HEK293 (cell line): ENCODE data around the gene MGST3.

Experiments
- CTCF ChIA-PET: fragments of 350-600 bp; formaldehyde crosslinking; extraction: SDS; loops from one replicate; lab custom pipeline; 2021; ENCODE audit warnings: antibody characterized with exemption; lab: Yijun Ruan, JAX
- POLR2A ChIA-PET: fragments of 300-600 bp; formaldehyde crosslinking; extraction: SDS; loops from one replicate; lab custom pipeline; 2020; ENCODE audit warnings: antibody characterized with exemption, inconsistent platforms; lab: Yijun Ruan, JAX
- H3K27ac ChIP-seq: fragments of 200-500 bp; sonication (Bioruptor generic); 2 replicates; pipeline ENCODE4 v1.5.1; 2014; ENCODE audit warnings: low read depth, low read length, control low read depth, inconsistent platforms; ENCODE audit errors: extremely low read depth
- H3K36me3 ChIP-seq, 2 experiments: fragments of 200-500 bp in 1 of 2; sonication (Bioruptor generic) in 1 of 2; 1 replicate in 1 of 2; 2 replicates in 1 of 2; pipeline ENCODE4 v1.5.1; 2014 to 2017; ENCODE audit warnings: inconsistent platforms in 2 of 2, low read length in 2 of 2; ENCODE audit not compliant: control insufficient read depth in 2 of 2, insufficient read depth in 1 of 2
- H3K4me1 ChIP-seq: fragments of 200-500 bp; sonication (Bioruptor generic); 2 replicates; pipeline ENCODE4 v1.5.1; 2014; ENCODE audit warnings: mild to moderate bottlenecking, low read length, inconsistent platforms; ENCODE audit not compliant: control insufficient read depth, insufficient read depth
- H3K4me3 ChIP-seq: 2 replicates; pipeline ENCODE4 v1.5.1; 2011; ENCODE audit warnings: low read depth, mild to moderate bottlenecking, control low read depth, low read length, moderate library complexity
- H3K9me3 ChIP-seq: fragments of 200-500 bp; sonication (Bioruptor generic); 2 replicates; pipeline ENCODE4 v1.5.1; 2014; ENCODE audit warnings: low read depth, low read length, inconsistent platforms; ENCODE audit not compliant: control insufficient read depth, insufficient read depth
- BCL11B ChIP-seq: fragments of 450-650 bp; formaldehyde crosslinking; IDR thresholded peaks from 2 replicates; pipeline ENCODE4 v1.5.1; 2016; ENCODE audit warnings: low read depth, missing biosample characterization, missing genetic modification characterization
- GLI2 ChIP-seq: fragments of 450-650 bp; formaldehyde crosslinking; IDR thresholded peaks from 2 replicates; pipeline ENCODE4; 2017; ENCODE audit warnings: missing biosample characterization, missing genetic modification characterization, low read depth, borderline replicate concordance
- ZIC2 ChIP-seq: fragments of 450-650 bp; formaldehyde crosslinking; IDR thresholded peaks from 2 replicates; pipeline ENCODE4 v1.5.1; 2016; ENCODE audit warnings: missing biosample characterization, missing genetic modification characterization
- ZNF155 ChIP-seq: fragments of 450-650 bp; formaldehyde crosslinking; IDR thresholded peaks from 2 replicates; pipeline ENCODE4 v1.5.1; 2016; ENCODE audit warnings: missing biosample characterization, missing genetic modification characterization
- ZNF175 ChIP-seq: fragments of 450-650 bp; formaldehyde crosslinking; IDR thresholded peaks from 2 replicates; pipeline ENCODE4 v1.5.1; 2016; ENCODE audit warnings: missing biosample characterization, missing genetic modification characterization
- ZNF350 ChIP-seq: fragments of 450-650 bp; formaldehyde crosslinking; IDR thresholded peaks from 2 replicates; pipeline ENCODE4 v1.5.0; 2017; ENCODE audit warnings: missing biosample characterization, mild to moderate bottlenecking, missing genetic modification characterization
- ZNF426 ChIP-seq: fragments of 450-650 bp; formaldehyde crosslinking; IDR thresholded peaks from 2 replicates; pipeline ENCODE4 v1.5.1; 2017; ENCODE audit warnings: missing biosample characterization, missing genetic modification characterization, mild to moderate bottlenecking, inconsistent platforms, moderate library complexity
- ZNF501 ChIP-seq: fragments of 450-650 bp; formaldehyde crosslinking; IDR thresholded peaks from 2 replicates; pipeline ENCODE4 v1.5.1; 2016; ENCODE audit warnings: missing biosample characterization, missing genetic modification characterization
- ZNF521 ChIP-seq: fragments of 450-650 bp; formaldehyde crosslinking; IDR thresholded peaks from 2 replicates; pipeline ENCODE4 v1.5.1; 2017; ENCODE audit warnings: missing biosample characterization, mild to moderate bottlenecking, missing genetic modification characterization
- ZNF530 ChIP-seq: fragments of 450-650 bp; formaldehyde crosslinking; IDR thresholded peaks from 2 replicates; pipeline ENCODE4 v1.5.1; 2016; ENCODE audit warnings: low read depth, missing biosample characterization, missing genetic modification characterization
- ZNF624 ChIP-seq: fragments of 450-650 bp; formaldehyde crosslinking; IDR thresholded peaks from 2 replicates; pipeline ENCODE4 v1.5.1; 2017; ENCODE audit warnings: missing biosample characterization, missing genetic modification characterization
- ZNF654 ChIP-seq: fragments of 450-650 bp; formaldehyde crosslinking; IDR thresholded peaks from 2 replicates; pipeline ENCODE4 v1.5.1; 2016; ENCODE audit warnings: low read depth, missing biosample characterization, missing genetic modification characterization
- ZNF707 ChIP-seq: fragments of 450-650 bp; formaldehyde crosslinking; IDR thresholded peaks from 2 replicates; pipeline ENCODE4 v1.5.1; 2016; ENCODE audit warnings: missing biosample characterization, missing genetic modification characterization
- ZNF791 ChIP-seq: fragments of 450-650 bp; formaldehyde crosslinking; IDR thresholded peaks from 2 replicates; pipeline ENCODE4 v1.5.1; 2016; ENCODE audit warnings: missing biosample characterization, missing genetic modification characterization
- ZNF792 ChIP-seq: fragments of 450-650 bp; formaldehyde crosslinking; IDR thresholded peaks from 2 replicates; pipeline ENCODE4 v1.5.1; 2016; ENCODE audit warnings: missing biosample characterization, missing genetic modification characterization
- ZSCAN30 ChIP-seq: fragments of 450-650 bp; IDR thresholded peaks from 2 replicates; pipeline ENCODE4 v1.5.1; 2018; ENCODE audit warnings: missing biosample characterization, mild to moderate bottlenecking, missing genetic modification characterization, moderate library complexity
- TF ChIP-seq, protein P1 (sequence below): fragments of 450-650 bp; formaldehyde crosslinking; IDR thresholded peaks from 2 replicates; pipeline ENCODE4 v1.5.1; 2017; ENCODE audit warnings: missing biosample characterization, missing genetic modification characterization
- TF ChIP-seq, protein P2 (sequence below): fragments of 450-650 bp; formaldehyde crosslinking; IDR thresholded peaks from 2 replicates; pipeline ENCODE4 v1.5.1; 2016; ENCODE audit warnings: missing biosample characterization, missing genetic modification characterization
- TF ChIP-seq, protein P3 (sequence below): fragments of 450-650 bp; formaldehyde crosslinking; IDR thresholded peaks from 2 replicates; pipeline ENCODE4 v1.5.1; 2016; ENCODE audit warnings: missing biosample characterization, missing genetic modification characterization
- TF ChIP-seq, protein P4 (sequence below): fragments of 450-650 bp; formaldehyde crosslinking; IDR thresholded peaks from 2 replicates; pipeline ENCODE4 v1.5.1; 2016; ENCODE audit warnings: missing biosample characterization, missing genetic modification characterization
- TF ChIP-seq, protein P5 (sequence below): IDR thresholded peaks from 2 replicates; pipeline ENCODE4 v1.6.1; 2011; ENCODE audit warnings: mild to moderate bottlenecking, low read depth, low read length, borderline replicate concordance

Gene MGST3

DNA sequence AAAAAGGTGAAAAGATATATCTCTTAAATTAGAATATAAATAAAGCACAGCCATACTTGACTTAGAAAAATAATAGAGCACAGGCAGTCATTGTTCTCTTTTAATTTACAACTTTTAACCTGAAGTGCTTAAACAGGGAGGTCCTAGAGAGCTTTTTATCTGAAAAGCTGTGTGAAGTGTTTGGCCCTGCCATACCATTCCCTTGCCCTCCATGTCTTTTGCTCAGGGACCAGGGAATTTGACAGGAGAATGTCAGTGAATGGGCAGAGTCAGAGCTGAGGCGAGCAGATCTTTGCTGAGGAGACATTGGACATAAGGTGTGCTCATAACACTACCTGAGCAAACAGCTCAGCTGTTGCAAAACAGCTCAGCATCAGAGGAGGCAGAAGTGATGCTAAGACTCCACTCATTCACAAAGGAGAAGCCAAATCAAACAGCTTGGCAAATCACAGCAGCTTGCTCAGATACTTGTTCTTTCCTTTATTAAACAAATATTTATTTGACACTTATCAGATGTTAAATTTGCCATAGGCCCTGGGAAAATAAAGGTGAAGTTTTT is 14.9 kb upstream of the MGST3 start:
- H3K4me3 ChIP-seq = no peak overlapping the region
- ChIA-PET CTCF (interaction anchor here (0.5 to 0.7 kb wide), 2 partner anchors 249 to 486 kb away, joined by 3 read pairs; no protein-coding TSS in a partner anchor), POLR2A (no interaction called here)
- TF ChIP-seq ZNF707 (tag by site-specific recombination) (no peak), ZNF155 (tag by site-specific recombination) (no peak), ZNF175 (tag by site-specific recombination) (no peak), ZNF521 (no peak), BCL11B (tag by site-specific recombination) (no peak), ZNF426 (no peak), ZNF792 (tag by site-specific recombination) (no peak), ZNF501 (tag by site-specific recombination) (no peak), ZNF530 (tag by site-specific recombination) (no peak), ZNF350 (tag by site-specific recombination) (no peak)
- TF ChIP-seq, protein P1, sequence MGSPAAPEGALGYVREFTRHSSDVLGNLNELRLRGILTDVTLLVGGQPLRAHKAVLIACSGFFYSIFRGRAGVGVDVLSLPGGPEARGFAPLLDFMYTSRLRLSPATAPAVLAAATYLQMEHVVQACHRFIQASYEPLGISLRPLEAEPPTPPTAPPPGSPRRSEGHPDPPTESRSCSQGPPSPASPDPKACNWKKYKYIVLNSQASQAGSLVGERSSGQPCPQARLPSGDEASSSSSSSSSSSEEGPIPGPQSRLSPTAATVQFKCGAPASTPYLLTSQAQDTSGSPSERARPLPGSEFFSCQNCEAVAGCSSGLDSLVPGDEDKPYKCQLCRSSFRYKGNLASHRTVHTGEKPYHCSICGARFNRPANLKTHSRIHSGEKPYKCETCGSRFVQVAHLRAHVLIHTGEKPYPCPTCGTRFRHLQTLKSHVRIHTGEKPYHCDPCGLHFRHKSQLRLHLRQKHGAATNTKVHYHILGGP = no peak
- TF ChIP-seq, protein P2, sequence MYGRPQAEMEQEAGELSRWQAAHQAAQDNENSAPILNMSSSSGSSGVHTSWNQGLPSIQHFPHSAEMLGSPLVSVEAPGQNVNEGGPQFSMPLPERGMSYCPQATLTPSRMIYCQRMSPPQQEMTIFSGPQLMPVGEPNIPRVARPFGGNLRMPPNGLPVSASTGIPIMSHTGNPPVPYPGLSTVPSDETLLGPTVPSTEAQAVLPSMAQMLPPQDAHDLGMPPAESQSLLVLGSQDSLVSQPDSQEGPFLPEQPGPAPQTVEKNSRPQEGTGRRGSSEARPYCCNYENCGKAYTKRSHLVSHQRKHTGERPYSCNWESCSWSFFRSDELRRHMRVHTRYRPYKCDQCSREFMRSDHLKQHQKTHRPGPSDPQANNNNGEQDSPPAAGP (tag by site-specific recombination) = no peak
- TF ChIP-seq, protein P3, sequence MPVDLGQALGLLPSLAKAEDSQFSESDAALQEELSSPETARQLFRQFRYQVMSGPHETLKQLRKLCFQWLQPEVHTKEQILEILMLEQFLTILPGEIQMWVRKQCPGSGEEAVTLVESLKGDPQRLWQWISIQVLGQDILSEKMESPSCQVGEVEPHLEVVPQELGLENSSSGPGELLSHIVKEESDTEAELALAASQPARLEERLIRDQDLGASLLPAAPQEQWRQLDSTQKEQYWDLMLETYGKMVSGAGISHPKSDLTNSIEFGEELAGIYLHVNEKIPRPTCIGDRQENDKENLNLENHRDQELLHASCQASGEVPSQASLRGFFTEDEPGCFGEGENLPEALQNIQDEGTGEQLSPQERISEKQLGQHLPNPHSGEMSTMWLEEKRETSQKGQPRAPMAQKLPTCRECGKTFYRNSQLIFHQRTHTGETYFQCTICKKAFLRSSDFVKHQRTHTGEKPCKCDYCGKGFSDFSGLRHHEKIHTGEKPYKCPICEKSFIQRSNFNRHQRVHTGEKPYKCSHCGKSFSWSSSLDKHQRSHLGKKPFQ (tag by site-specific recombination) = no peak
- H3K27ac ChIP-seq = no peak overlapping the region
- no peaks in the 10 kb centered on the region for H3K4me1 ChIP-seq
- H3K36me3 ChIP-seq = no peaks in the 10 kb centered on the region
- H3K9me3 ChIP-seq = no peaks in the 10 kb centered on the region

DNA sequence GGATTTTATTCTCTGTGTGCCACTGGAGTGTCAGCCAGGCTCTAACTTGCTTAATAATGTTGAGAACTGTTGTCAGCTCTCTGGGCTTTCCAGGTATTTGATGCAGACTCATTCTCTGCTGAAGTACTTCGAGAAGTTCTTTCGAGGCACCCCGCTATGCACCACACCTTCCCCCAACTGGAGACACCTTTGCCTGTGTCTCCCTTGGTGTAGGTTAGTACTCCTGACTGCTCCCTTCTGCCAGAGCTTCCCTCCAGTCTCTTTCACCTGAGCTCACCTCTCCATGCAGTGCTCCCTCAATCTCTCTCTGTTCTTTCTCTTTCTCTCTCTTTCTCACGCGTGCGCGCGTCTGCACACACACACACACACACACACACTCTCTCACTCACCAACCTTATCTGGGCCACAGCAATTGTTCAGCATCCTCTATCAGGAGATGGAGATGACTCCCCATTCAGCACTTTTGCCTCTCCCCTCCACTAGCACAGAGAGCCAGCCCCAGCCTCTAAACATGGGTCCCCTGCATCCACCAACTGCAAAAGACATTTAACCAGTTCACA is 14.0 kb upstream of the MGST3 start:
- H3K36me3 ChIP-seq = no peaks in the 10 kb centered on the region
- H3K9me3 ChIP-seq = no peaks in the 10 kb centered on the region
- ChIA-PET CTCF (interaction anchor here (0.5 to 0.6 kb wide), 2 partner anchors 15 to 487 kb away, joined by 3 read pairs; no protein-coding TSS in a partner anchor), POLR2A (no interaction called here)
- no peak overlapping the region for H3K4me3 ChIP-seq
- no peak overlapping the region for H3K27ac ChIP-seq
- TF ChIP-seq ZNF530 (tag by site-specific recombination) (no peak), GLI2 (tag by site-specific recombination) (no peak), ZNF791 (no peak), ZNF624 (tag by site-specific recombination) (no peak), ZNF654 (tag by site-specific recombination) (no peak), ZIC2 (tag by site-specific recombination) (no peak), ZSCAN30 (tag by site-specific recombination) (no peak)
- TF ChIP-seq, protein P4, sequence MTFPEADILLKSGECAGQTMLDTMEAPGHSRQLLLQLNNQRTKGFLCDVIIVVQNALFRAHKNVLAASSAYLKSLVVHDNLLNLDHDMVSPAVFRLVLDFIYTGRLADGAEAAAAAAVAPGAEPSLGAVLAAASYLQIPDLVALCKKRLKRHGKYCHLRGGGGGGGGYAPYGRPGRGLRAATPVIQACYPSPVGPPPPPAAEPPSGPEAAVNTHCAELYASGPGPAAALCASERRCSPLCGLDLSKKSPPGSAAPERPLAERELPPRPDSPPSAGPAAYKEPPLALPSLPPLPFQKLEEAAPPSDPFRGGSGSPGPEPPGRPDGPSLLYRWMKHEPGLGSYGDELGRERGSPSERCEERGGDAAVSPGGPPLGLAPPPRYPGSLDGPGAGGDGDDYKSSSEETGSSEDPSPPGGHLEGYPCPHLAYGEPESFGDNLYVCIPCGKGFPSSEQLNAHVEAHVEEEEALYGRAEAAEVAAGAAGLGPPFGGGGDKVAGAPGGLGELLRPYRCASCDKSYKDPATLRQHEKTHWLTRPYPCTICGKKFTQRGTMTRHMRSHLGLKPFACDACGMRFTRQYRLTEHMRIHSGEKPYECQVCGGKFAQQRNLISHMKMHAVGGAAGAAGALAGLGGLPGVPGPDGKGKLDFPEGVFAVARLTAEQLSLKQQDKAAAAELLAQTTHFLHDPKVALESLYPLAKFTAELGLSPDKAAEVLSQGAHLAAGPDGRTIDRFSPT (tag by site-specific recombination) = no peak
- TF ChIP-seq, protein P5, sequence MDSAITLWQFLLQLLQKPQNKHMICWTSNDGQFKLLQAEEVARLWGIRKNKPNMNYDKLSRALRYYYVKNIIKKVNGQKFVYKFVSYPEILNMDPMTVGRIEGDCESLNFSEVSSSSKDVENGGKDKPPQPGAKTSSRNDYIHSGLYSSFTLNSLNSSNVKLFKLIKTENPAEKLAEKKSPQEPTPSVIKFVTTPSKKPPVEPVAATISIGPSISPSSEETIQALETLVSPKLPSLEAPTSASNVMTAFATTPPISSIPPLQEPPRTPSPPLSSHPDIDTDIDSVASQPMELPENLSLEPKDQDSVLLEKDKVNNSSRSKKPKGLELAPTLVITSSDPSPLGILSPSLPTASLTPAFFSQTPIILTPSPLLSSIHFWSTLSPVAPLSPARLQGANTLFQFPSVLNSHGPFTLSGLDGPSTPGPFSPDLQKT = no peak
- no peaks in the 10 kb centered on the region for H3K4me1 ChIP-seq
